HL-60 (cell line): Measurements from ENCODE around the gene APMAP.

Experiments
- DNase-seq, 2 experiments: peaks; one replicate each; pipeline ENCODE4 v3.0.0-alpha.2; 2010 to 2020; ENCODE audit warnings: low read depth in 1 of 2, low spot score in 1 of 2
- H3K27ac ChIP-seq: fragments of 250-450 bp; sonication (Bioruptor Pico); replicated peaks from 2 replicates; pipeline ENCODE4 v1.5.1; 2020; ENCODE audit warnings: mild to moderate bottlenecking, moderate library complexity
- H3K27me3 ChIP-seq: fragments of 250-450 bp; sonication (Bioruptor Pico); 2 replicates; pipeline ENCODE4 v1.5.1; 2021; ENCODE audit warnings: mild to moderate bottlenecking, moderate library complexity; ENCODE audit not compliant: insufficient read depth, poor library complexity, severe bottlenecking
- H3K4me3 ChIP-seq: replicated peaks from 2 replicates; pipeline ENCODE4 v1.5.1; 2011; ENCODE audit warnings: mild to moderate bottlenecking, control low read depth, low read length; ENCODE audit not compliant: insufficient read depth
- CTCF ChIP-seq: IDR thresholded peaks from one replicate; pipeline ENCODE4 v1.5.1; 2011; ENCODE audit warnings: low read length, control low read depth, inconsistent platforms; ENCODE audit not compliant: insufficient read depth
- GABPA ChIP-seq: IDR thresholded peaks from 2 replicates; pipeline ENCODE4 v1.6.1; 2012; ENCODE audit warnings: low read depth
- POLR2AphosphoS5 ChIP-seq: IDR thresholded peaks from 2 replicates; pipeline ENCODE4 v1.6.1; 2012; ENCODE audit warnings: low read depth
- REST ChIP-seq: IDR thresholded peaks from 2 replicates; pipeline ENCODE4 v1.6.1; 2012; ENCODE audit warnings: low read depth; ENCODE audit not compliant: insufficient replicate concordance
- SPI1 ChIP-seq: IDR thresholded peaks from 2 replicates; pipeline ENCODE4 v1.6.1; 2012; ENCODE audit warnings: low read depth, mild to moderate bottlenecking, borderline replicate concordance

Gene APMAP

GRCh38 chr20:25033924-25034300 is 41.4 kb upstream of the APMAP start:
- Histone ChIP-seq H3K27ac (no peak overlapping the region), H3K4me3 (no peak overlapping the region), H3K27me3 (no peaks in the 10 kb centered on the region)
- no peak for DNase-seq
- TF ChIP-seq REST (no peak), GABPA (no peak), POLR2AphosphoS5 (no peak), CTCF (no peak), SPI1 (no peak)

- no peak for DNase-seq
- Histone ChIP-seq H3K4me3 (no peak overlapping the region), H3K27me3 (no peaks in the 10 kb centered on the region), H3K27ac (no peak overlapping the region)
- TF ChIP-seq SPI1: no peak
- TF ChIP-seq POLR2AphosphoS5: no peak
- TF ChIP-seq REST: no peak
- TF ChIP-seq GABPA: no peak
These were observed 40.8 kb upstream of the APMAP start for GRCh38 chr20:25033265-25033923.

- H3K27me3 ChIP-seq: no peaks in the 10 kb centered on the region
- H3K27ac ChIP-seq: no peak overlapping the region
- no peak overlapping the region for H3K4me3 ChIP-seq
- TF ChIP-seq SPI1 (no peak), GABPA (no peak), CTCF (no peak), POLR2AphosphoS5 (no peak), REST (no peak)
- no peak for DNase-seq
These were observed 40.1 kb upstream of the APMAP start for GRCh38 chr20:25032478-25033264.
